SHP77 (cell line): ENCODE measurements around the gene COL6A3.

Experiments
- DNase-seq, 2 experiments: peaks; one replicate each; lab custom pipeline; 2025; lab: John Stamatoyannopoulos, UW

The COL6A3 gene

GRCh38 chr2:237440819-237441281 is 26.9 kb upstream of the COL6A3 start:
- no peak for DNase-seq

- DNase-seq: no peak
Observed at GRCh38 chr2:237438080-237438940, 24.3 kb upstream of the COL6A3 start.

GRCh38 chr2:237437566-237437965 is 23.6 kb upstream of the COL6A3 start:
- DNase-seq: no peak

- no peak for DNase-seq
Observed at GRCh38 chr2:237435844-237436587, 22.1 kb upstream of the COL6A3 start.

- no peak for DNase-seq
Observed at GRCh38 chr2:237434866-237435311, 20.9 kb upstream of the COL6A3 start.

- no peak for DNase-seq
Observed at GRCh38 chr2:237433920-237434676, 20.1 kb upstream of the COL6A3 start.

GRCh38 chr2:237432484-237433092 is 18.6 kb upstream of the COL6A3 start:
- DNase-seq: no peak

- DNase-seq: no peak
Observed at GRCh38 chr2:237431837-237432236, 17.9 kb upstream of the COL6A3 start.

- no peak for DNase-seq
Observed at GRCh38 chr2:237431372-237431771, 17.4 kb upstream of the COL6A3 start.

GRCh38 chr2:237430861-237431260 is 16.9 kb upstream of the COL6A3 start:
- DNase-seq: no peak

- DNase-seq: no peak
Observed at GRCh38 chr2:237429753-237430152, 15.8 kb upstream of the COL6A3 start.

- no peak for DNase-seq
Observed at GRCh38 chr2:237427769-237428506, 14.0 kb upstream of the COL6A3 start.

GRCh38 chr2:237426517-237426916 is 12.6 kb upstream of the COL6A3 start:
- no peak for DNase-seq

- no peak for DNase-seq
Observed at GRCh38 chr2:237425320-237425719, 11.4 kb upstream of the COL6A3 start.

GRCh38 chr2:237424544-237424943 is 10.6 kb upstream of the COL6A3 start:
- DNase-seq: no peak

- no peak for DNase-seq
Observed at GRCh38 chr2:237423891-237424290, 9.9 kb upstream of the COL6A3 start.

- DNase-seq: no peak
Observed at GRCh38 chr2:237422309-237422708, 8.3 kb upstream of the COL6A3 start.

- peak; percentile 39 to 66 for DNase-seq
Observed at GRCh38 chr2:237421542-237422116, 7.7 kb upstream of the COL6A3 start.

GRCh38 chr2:237418300-237418699 is 4.3 kb upstream of the COL6A3 start:
- DNase-seq: no peak

GRCh38 chr2:237412988-237413776 is 782 bp downstream of the COL6A3 start:
- DNase-seq: no peak
